Brain microvascular endothelial cell (primary cell): ENCODE results near the gene EPHB2.

Experiments
- DNase-seq: peaks from one replicate; pipeline ENCODE4 v3.0.0-alpha.2; 2020
- H3K27ac ChIP-seq: fragments of 250-450 bp; sonication (Bioruptor Pico); 2 replicates; pipeline ENCODE4 v1.5.1; 2020; ENCODE audit warnings: mild to moderate bottlenecking, moderate library complexity
- H3K27me3 ChIP-seq: fragments of 250-450 bp; sonication (Bioruptor Pico); replicated peaks from 2 replicates; pipeline ENCODE4 v1.5.1; 2020; ENCODE audit warnings: mild to moderate bottlenecking
- H3K36me3 ChIP-seq: fragments of 250-450 bp; sonication (Bioruptor Pico); replicated peaks from 2 replicates; pipeline ENCODE4 v1.5.1; 2020; ENCODE audit warnings: mild to moderate bottlenecking
- H3K4me3 ChIP-seq: 2 replicates; pipeline ENCODE4 v1.5.1; 2011; ENCODE audit warnings: low read depth, mild to moderate bottlenecking, control low read depth, low read length, moderate library complexity
- in situ Hi-C: cut with HindIII; loops from 2 replicates; pipeline ENCODE4 v1.10.0; 2017; ENCODE audit warnings: low sequenced_read_pairs, low pct_ligation_motif_present
- TF ChIP-seq, protein P1 (sequence below): IDR thresholded peaks from 2 replicates; pipeline ENCODE4 v1.5.1; 2011; ENCODE audit warnings: low read depth, mild to moderate bottlenecking, moderate library complexity, low read length, control low read depth, inconsistent platforms; ENCODE audit errors: missing control alignments

The EPHB2 gene

DNA sequence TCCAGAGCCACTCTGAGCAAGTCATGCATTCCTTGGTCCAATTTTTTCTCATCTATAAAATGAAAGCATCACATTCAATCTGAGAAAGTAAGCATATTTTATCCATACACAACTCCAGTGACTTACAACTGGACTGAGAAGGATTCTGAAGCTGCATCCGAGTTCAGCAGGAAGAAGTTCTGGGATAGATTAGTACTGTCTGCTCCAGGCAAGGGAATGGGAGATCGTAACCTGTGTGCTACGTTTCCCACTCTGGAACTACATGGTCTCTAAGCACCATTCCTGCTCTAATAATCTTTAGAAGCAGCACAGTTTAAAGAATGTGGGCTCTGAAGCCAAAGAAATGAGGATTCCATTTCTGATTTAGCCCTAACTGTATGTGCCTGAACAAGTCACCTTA lies 182.7 kb downstream of the EPHB2 start:
- Histone ChIP-seq H3K27ac (no peak overlapping the region), H3K36me3 (peaks cover 9% of the 10 kb centered on the region), H3K27me3 (no peaks in the 10 kb centered on the region), H3K4me3 (no peak overlapping the region)
- TF ChIP-seq, protein P1, sequence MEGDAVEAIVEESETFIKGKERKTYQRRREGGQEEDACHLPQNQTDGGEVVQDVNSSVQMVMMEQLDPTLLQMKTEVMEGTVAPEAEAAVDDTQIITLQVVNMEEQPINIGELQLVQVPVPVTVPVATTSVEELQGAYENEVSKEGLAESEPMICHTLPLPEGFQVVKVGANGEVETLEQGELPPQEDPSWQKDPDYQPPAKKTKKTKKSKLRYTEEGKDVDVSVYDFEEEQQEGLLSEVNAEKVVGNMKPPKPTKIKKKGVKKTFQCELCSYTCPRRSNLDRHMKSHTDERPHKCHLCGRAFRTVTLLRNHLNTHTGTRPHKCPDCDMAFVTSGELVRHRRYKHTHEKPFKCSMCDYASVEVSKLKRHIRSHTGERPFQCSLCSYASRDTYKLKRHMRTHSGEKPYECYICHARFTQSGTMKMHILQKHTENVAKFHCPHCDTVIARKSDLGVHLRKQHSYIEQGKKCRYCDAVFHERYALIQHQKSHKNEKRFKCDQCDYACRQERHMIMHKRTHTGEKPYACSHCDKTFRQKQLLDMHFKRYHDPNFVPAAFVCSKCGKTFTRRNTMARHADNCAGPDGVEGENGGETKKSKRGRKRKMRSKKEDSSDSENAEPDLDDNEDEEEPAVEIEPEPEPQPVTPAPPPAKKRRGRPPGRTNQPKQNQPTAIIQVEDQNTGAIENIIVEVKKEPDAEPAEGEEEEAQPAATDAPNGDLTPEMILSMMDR = no peak
- in situ Hi-C loops = loop anchor here (25.0 kb wide), 1 partner anchor 206 kb away; no protein-coding TSS in a partner anchor
- no peak for DNase-seq

DNA sequence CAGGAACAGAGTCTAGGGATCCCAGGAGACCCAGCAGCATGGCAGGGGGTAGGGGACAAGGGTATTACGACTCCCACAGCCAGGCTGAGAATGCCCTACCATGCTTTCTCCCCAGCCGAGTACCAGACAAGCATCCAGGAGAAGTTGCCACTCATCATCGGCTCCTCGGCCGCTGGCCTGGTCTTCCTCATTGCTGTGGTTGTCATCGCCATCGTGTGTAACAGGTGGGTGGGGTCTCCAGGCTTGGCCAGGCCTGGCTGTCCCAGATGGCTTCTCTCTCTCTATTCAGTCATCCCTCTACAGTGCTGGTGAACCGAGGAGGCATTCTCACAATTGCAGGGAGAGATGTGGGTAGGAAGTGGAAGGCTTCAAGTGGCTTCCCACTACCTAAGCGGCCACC lies 184.7 kb downstream of the EPHB2 start:
- in situ Hi-C loops = loop anchor here (25.0 kb wide), 1 partner anchor 208 kb away; no protein-coding TSS in a partner anchor
- Histone ChIP-seq H3K27ac (no peak overlapping the region), H3K27me3 (no peaks in the 10 kb centered on the region), H3K4me3 (no peak overlapping the region), H3K36me3 (peaks cover 9% of the 10 kb centered on the region)
- DNase-seq = no peak
- TF ChIP-seq, protein P1 = no peak

DNA sequence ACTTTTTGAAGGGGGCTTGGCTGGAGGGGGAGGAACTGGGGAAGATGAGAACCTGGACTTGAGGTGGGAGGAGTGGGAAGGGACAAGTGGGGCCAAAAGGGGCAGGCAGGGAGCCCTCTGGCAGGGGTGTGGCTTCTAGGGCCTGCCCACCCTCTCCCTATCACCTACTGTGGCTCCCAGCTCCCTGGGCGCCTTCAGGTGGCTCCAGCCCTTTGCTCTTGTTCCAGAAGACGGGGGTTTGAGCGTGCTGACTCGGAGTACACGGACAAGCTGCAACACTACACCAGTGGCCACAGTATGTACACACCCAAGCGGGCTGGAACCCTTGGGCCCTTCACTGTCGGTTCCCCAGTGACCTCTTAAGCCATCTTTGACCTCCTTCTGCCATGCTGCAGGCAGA lies 185.5 kb downstream of the EPHB2 start:
- in situ Hi-C loops = loop anchor here (25.0 kb wide), 1 partner anchor 209 kb away; no protein-coding TSS in a partner anchor
- Histone ChIP-seq H3K36me3 (peaks cover 9% of the 10 kb centered on the region), H3K27me3 (no peaks in the 10 kb centered on the region), H3K27ac (no peak overlapping the region), H3K4me3 (no peak overlapping the region)
- DNase-seq = no peak
- TF ChIP-seq, protein P1 = no peak

DNA sequence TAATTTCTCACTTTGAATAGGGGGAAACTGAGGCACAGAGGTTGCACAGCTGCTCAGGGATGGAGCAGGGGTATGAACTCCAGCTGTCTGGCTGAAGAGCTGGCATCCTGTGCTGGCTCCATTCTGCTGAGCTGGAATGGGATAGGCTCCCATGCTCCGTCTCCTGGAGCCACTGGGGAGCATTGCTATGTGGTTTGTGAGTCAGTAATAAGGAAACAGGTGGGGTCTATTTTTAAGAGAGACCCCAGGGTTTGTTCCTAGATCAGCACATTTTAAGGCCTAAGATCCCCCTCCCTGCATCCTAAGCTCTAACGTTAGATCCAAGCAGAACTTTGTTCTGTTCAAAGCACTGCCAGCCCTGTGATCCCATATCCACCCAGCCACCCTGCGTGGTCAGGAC lies 189.8 kb downstream of the EPHB2 start:
- TF ChIP-seq, protein P1 = no peak
- in situ Hi-C loops = no loop called here
- no peak for DNase-seq
- H3K36me3 ChIP-seq = no peaks in the 10 kb centered on the region
- H3K4me3 ChIP-seq = no peak overlapping the region
- no peak overlapping the region for H3K27ac ChIP-seq
- H3K27me3 ChIP-seq = no peaks in the 10 kb centered on the region

DNA sequence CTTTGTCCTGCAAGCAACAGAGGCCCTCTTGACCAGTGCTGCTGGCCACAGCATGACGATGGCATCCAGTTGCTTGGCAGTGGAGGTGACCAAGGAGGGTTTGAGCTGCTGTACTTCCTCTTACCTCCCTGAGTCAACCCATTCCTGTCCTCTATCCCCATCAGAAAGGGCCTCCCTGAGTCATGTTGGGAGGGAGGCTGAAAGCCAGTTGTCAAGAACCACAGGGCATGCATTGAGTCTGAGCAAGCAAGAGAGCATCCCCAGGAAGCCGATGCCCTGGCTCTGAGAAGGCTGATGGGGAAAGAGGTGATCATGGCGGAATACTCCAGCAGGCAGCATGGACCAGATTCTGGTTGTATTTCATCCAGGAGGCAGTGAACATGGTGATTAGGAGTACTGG lies 192.5 kb downstream of the EPHB2 start:
- in situ Hi-C loops = no loop called here
- Histone ChIP-seq H3K27me3 (no peaks in the 10 kb centered on the region), H3K27ac (no peak overlapping the region), H3K4me3 (no peak overlapping the region), H3K36me3 (no peaks in the 10 kb centered on the region)
- TF ChIP-seq, protein P1 = no peak
- no peak for DNase-seq

DNA sequence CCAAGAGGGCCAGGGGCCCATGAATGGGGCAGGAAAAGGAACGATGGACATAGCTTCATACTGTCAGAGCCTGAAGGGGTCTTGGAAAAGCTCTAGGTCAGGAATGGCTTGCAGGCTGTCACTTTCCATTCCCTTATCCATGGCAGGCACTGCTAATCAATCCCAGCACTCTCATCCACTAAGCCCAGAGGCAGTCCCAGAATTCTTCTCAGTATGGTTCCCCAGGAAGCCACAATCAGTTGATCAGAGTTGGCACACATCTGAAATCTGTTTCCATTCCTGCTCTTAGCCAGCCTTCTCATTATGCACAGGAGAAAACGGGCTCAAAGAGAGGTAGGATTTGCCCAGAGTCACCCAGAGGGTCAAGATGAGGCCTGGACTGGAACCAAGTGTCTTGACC lies 196.3 kb downstream of the EPHB2 start:
- no peak for DNase-seq
- Histone ChIP-seq H3K27ac (no peak overlapping the region), H3K36me3 (no peaks in the 10 kb centered on the region), H3K27me3 (no peaks in the 10 kb centered on the region), H3K4me3 (no peak overlapping the region)
- in situ Hi-C loops = no loop called here
- TF ChIP-seq, protein P1 = no peak
